Sigmoid colon (tissue), 4 donors: ENCODE data around the gene MRPL34.

Experiments
- POLR2A ChIP-seq, 2 donors: fragments of 450-650 bp; IDR thresholded peaks; one replicate each; pipeline ENCODE4 v1.6.1; 2016; ENCODE audit warnings: antibody characterized with exemption in 2 of 2, mild to moderate bottlenecking in 2 of 2, moderate library complexity in 2 of 2
- POLR2AphosphoS5 ChIP-seq, 4 donors: sonication (generic); formaldehyde crosslinking; IDR thresholded peaks; one replicate each; pipeline ENCODE4 v1.6.1; 2017; ENCODE audit warnings: antibody characterized with exemption in 4 of 4
- TF ChIP-seq, protein P1 (sequence below), 4 experiments: fragments of 450-650 bp in 3 of 4; fragments of 200-600 bp in 1 of 4; IDR thresholded peaks; one replicate each; pipeline ENCODE4 v1.5.1; 2016 to 2019; ENCODE audit warnings: antibody characterized with exemption in 4 of 4, mild to moderate bottlenecking in 3 of 4, moderate library complexity in 2 of 4

DNA sequence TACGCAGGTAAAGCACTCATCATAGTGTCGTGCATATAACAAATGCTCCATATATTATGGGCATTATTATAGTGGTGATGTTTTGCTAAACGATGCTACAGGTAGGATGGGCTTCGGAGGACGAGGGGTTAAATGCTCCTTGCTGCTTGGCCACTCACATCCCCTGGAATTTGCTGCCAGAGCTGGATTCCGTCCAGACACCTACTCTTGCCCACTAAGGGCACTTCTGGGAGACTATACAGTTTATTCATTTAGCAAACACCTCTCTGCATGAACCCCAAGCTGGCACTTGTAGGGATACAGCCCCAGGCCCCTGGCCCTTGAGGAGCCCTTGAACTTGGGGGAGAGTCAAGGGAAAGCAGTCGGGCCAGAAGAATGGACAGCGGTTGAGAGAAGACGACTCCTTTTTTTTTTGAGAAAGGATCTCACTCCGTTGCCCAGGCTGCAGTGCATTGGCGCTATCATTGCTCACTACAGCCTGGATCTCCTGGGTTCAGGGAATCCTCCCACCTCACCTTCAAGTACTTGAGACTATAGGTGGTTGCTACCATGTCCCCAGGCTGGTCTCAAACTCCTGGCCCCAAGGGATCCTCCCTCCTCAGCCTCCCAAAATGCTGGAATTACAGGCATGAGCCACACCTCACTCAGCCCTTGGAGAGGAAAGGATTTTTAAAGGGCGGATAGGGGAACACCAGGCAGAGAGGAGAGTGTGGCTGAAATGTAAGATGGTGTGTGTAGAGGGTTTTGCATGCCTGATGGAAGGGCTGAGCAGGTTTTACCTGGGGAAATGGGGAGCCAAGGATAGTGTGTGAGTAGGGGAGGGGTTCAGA lies 1.1 kb upstream of the MRPL34 start:
- TF ChIP-seq POLR2A (IDR thresholded peaks at IDR 0.05), result no peak
- TF ChIP-seq, protein P1, sequence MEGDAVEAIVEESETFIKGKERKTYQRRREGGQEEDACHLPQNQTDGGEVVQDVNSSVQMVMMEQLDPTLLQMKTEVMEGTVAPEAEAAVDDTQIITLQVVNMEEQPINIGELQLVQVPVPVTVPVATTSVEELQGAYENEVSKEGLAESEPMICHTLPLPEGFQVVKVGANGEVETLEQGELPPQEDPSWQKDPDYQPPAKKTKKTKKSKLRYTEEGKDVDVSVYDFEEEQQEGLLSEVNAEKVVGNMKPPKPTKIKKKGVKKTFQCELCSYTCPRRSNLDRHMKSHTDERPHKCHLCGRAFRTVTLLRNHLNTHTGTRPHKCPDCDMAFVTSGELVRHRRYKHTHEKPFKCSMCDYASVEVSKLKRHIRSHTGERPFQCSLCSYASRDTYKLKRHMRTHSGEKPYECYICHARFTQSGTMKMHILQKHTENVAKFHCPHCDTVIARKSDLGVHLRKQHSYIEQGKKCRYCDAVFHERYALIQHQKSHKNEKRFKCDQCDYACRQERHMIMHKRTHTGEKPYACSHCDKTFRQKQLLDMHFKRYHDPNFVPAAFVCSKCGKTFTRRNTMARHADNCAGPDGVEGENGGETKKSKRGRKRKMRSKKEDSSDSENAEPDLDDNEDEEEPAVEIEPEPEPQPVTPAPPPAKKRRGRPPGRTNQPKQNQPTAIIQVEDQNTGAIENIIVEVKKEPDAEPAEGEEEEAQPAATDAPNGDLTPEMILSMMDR (IDR thresholded peaks at IDR 0.05), result no peak
- no peak for TF ChIP-seq POLR2AphosphoS5 (IDR thresholded peaks at IDR 0.05)
